IPS-15b (cell line): ENCODE results near the gene CLDN4.
"Not testable (repeated sequence)": the region's sequence is repeated elsewhere in the genome, so short reads cannot be mapped to it uniquely, and the experiment has no call there.

Experiments
- H3K27me3 ChIP-seq: one replicate; pipeline ENCODE4 v1.6.1; 2013; ENCODE audit warnings: low read length; ENCODE audit not compliant: control insufficient read depth, insufficient read depth
- H3K36me3 ChIP-seq: one replicate; pipeline ENCODE4 v1.6.1; 2013; ENCODE audit warnings: low read length; ENCODE audit not compliant: control insufficient read depth, insufficient read depth
- H3K4me1 ChIP-seq: one replicate; pipeline ENCODE4 v1.6.1; 2013; ENCODE audit warnings: mild to moderate bottlenecking, low read length; ENCODE audit not compliant: control insufficient read depth, insufficient read depth
- H3K4me3 ChIP-seq: one replicate; pipeline ENCODE4 v1.5.1; 2013; ENCODE audit warnings: low read depth, low read length
- H3K9ac ChIP-seq: one replicate; pipeline ENCODE4 v1.6.1; 2013; ENCODE audit warnings: low read depth, mild to moderate bottlenecking, low read length
- H3K9me3 ChIP-seq: one replicate; pipeline ENCODE4 v1.6.1; 2013; ENCODE audit warnings: mild to moderate bottlenecking, low read length; ENCODE audit not compliant: control insufficient read depth, insufficient read depth

CLDN4 gene

GRCh38 chr7:73838642-73839041 lies 7.8 kb downstream of the CLDN4 start:
- H3K4me1 ChIP-seq, result no peaks in the 10 kb centered on the region
- H3K27me3 ChIP-seq, result no peaks in the 10 kb centered on the region
- H3K36me3 ChIP-seq, result no peaks in the 10 kb centered on the region
- no peak overlapping the region for H3K9ac ChIP-seq
- H3K4me3 ChIP-seq, result no peak overlapping the region
- H3K9me3 ChIP-seq, result no peaks in the 10 kb centered on the region

- no peaks in the 10 kb centered on the region for H3K4me1 ChIP-seq
- H3K27me3 ChIP-seq, result no peaks in the 10 kb centered on the region
- no peaks in the 10 kb centered on the region for H3K9me3 ChIP-seq
- H3K36me3 ChIP-seq, result no peaks in the 10 kb centered on the region
- no peak overlapping the region for H3K9ac ChIP-seq
- H3K4me3 ChIP-seq, result no peak overlapping the region
Observed at GRCh38 chr7:73839290-73839689, 8.5 kb downstream of the CLDN4 start.

- H3K9me3 ChIP-seq, result no peaks in the 10 kb centered on the region
- no peaks in the 10 kb centered on the region for H3K4me1 ChIP-seq
- no peaks in the 10 kb centered on the region for H3K36me3 ChIP-seq
- H3K4me3 ChIP-seq, result no peak overlapping the region
- H3K27me3 ChIP-seq, result no peaks in the 10 kb centered on the region
- no peak overlapping the region for H3K9ac ChIP-seq
Observed at GRCh38 chr7:73839743-73840714, 9.2 kb downstream of the CLDN4 start.

- Histone ChIP-seq H3K9me3 (no peaks in the 10 kb centered on the region), H3K9ac (no peak overlapping the region)
Observed at GRCh38 chr7:73840715-73841379, 10.1 kb downstream of the CLDN4 start.

GRCh38 chr7:73841689-73842066 lies 10.9 kb downstream of the CLDN4 start:
- H3K9me3 ChIP-seq, result no peaks in the 10 kb centered on the region
- peak overlapping the region; percentile 60 for H3K4me3 ChIP-seq
- H3K4me1 ChIP-seq, result peaks cover 3% of the 10 kb centered on the region
- peak overlapping the region; percentile 14 for H3K9ac ChIP-seq
- no peaks in the 10 kb centered on the region for H3K27me3 ChIP-seq
- no peaks in the 10 kb centered on the region for H3K36me3 ChIP-seq

More at GRCh38 chr7:73840715-73841379, 10.1 kb downstream of the CLDN4 start:
- H3K27me3 ChIP-seq, result no peaks in the 10 kb centered on the region
- no peak overlapping the region for H3K4me3 ChIP-seq
- H3K36me3 ChIP-seq, result no peaks in the 10 kb centered on the region
- H3K4me1 ChIP-seq, result peaks cover 2% of the 10 kb centered on the region

- no peaks in the 10 kb centered on the region for H3K27me3 ChIP-seq
- no peaks in the 10 kb centered on the region for H3K36me3 ChIP-seq
- H3K9me3 ChIP-seq, result no peaks in the 10 kb centered on the region
- H3K9ac ChIP-seq, result peak within 1 kb of the TSS; percentile 47
- H3K4me3 ChIP-seq, result peak within 1 kb of the TSS; percentile 71
- H3K4me1 ChIP-seq, result peaks cover 3% of the 10 kb centered on the region
Observed at GRCh38 chr7:73842067-73842976, 11.5 kb downstream of the CLDN4 start, which contains the start of gene METTL27. METTL27 (minus strand) TSS chr7:73842516; CDS start chr7:73842140, 376 bp downstream.

GRCh38 chr7:73844131-73844547 lies 13.3 kb downstream of the CLDN4 start:
- Histone ChIP-seq H3K9me3 (no peaks in the 10 kb centered on the region), H3K27me3 (no peaks in the 10 kb centered on the region), H3K36me3 (no peaks in the 10 kb centered on the region), H3K4me1 (peaks cover 3% of the 10 kb centered on the region), H3K9ac (no peak overlapping the region), H3K4me3 (no peak overlapping the region)

- Histone ChIP-seq H3K27me3 (no peaks in the 10 kb centered on the region), H3K9ac (no peak overlapping the region), H3K4me3 (no peak overlapping the region), H3K4me1 (peaks cover 3% of the 10 kb centered on the region), H3K9me3 (no peaks in the 10 kb centered on the region), H3K36me3 (no peaks in the 10 kb centered on the region)
Observed at GRCh38 chr7:73844848-73845460, 14.2 kb downstream of the CLDN4 start.

- H3K9me3 ChIP-seq, H3K4me1 ChIP-seq, H3K27me3 ChIP-seq, H3K9ac ChIP-seq, H3K4me3 ChIP-seq, H3K36me3 ChIP-seq: not testable (repeated sequence)
Observed at GRCh38 chr7:73845701-73846195, 15.0 kb downstream of the CLDN4 start.

- Histone ChIP-seq H3K9ac (no peak overlapping the region), H3K9me3 (no peaks in the 10 kb centered on the region), H3K4me3 (no peak overlapping the region), H3K4me1 (peaks cover 5% of the 10 kb centered on the region), H3K36me3 (no peaks in the 10 kb centered on the region), H3K27me3 (no peaks in the 10 kb centered on the region)
Observed at GRCh38 chr7:73847941-73848723, 17.3 kb downstream of the CLDN4 start.
